KMS-11 (cell line): Measurements from ENCODE around the gene LRGUK.

Experiments
- H2AFZ ChIP-seq: fragments of 200-600 bp; sonication (generic); 2 replicates; pipeline ENCODE4 v1.6.1; 2016; ENCODE audit warnings: antibody characterized with exemption, mixed run types, low read depth
- H3K27ac ChIP-seq: fragments of 200-600 bp; sonication (generic); 2 replicates; pipeline ENCODE4 v1.6.1; 2016; ENCODE audit warnings: mild to moderate bottlenecking, mixed run types
- H3K27me3 ChIP-seq: fragments of 200-600 bp; sonication (generic); 2 replicates; pipeline ENCODE4 v1.6.1; 2017; ENCODE audit warnings: mild to moderate bottlenecking, low read depth, mixed run types, moderate library complexity; ENCODE audit not compliant: insufficient read depth
- H3K36me3 ChIP-seq: fragments of 200-600 bp; sonication (generic); 2 replicates; pipeline ENCODE4 v1.6.1; 2017; ENCODE audit warnings: mild to moderate bottlenecking, mixed run types; ENCODE audit not compliant: insufficient read depth
- H3K4me1 ChIP-seq: fragments of 200-600 bp; sonication (generic); 2 replicates; pipeline ENCODE4 v1.6.1; 2016; ENCODE audit warnings: mild to moderate bottlenecking, low read depth, mixed run types; ENCODE audit not compliant: poor library complexity, severe bottlenecking
- H3K4me2 ChIP-seq: fragments of 200-600 bp; sonication (generic); 2 replicates; pipeline ENCODE4 v1.7.0; 2016; ENCODE audit warnings: mild to moderate bottlenecking, mixed run types
- H3K4me3 ChIP-seq: fragments of 200-600 bp; sonication (generic); IDR thresholded peaks from 2 replicates; pipeline ENCODE4 v1.6.1; 2017; ENCODE audit warnings: low read depth, low read length, mixed read lengths; ENCODE audit not compliant: insufficient read depth
- H3K79me2 ChIP-seq: fragments of 200-600 bp; sonication (generic); 2 replicates; pipeline ENCODE4 v1.6.1; 2016; ENCODE audit warnings: low read depth, mixed run types; ENCODE audit not compliant: insufficient read depth
- H3K9ac ChIP-seq: fragments of 200-600 bp; sonication (generic); 2 replicates; pipeline ENCODE4 v1.6.1; 2016; ENCODE audit warnings: mild to moderate bottlenecking, mixed run types
- H4K20me1 ChIP-seq: fragments of 200-600 bp; sonication (generic); 2 replicates; pipeline ENCODE4 v1.6.1; 2016; ENCODE audit warnings: mild to moderate bottlenecking, mixed run types; ENCODE audit not compliant: insufficient read depth
- CTCF ChIP-seq: fragments of 200-600 bp; sonication (generic); conservative IDR thresholded peaks from 2 replicates; pipeline ENCODE4 v1.6.1; 2017; ENCODE audit warnings: low read depth, mild to moderate bottlenecking, antibody characterized with exemption, low read length, moderate library complexity, mixed read lengths

Gene LRGUK

GRCh38 chr7:134196439-134196838 lies 69.3 kb downstream of the LRGUK start:
- no peak overlapping the region for H3K27ac ChIP-seq
- no peaks in the 10 kb centered on the region for H4K20me1 ChIP-seq
- H3K79me2 ChIP-seq: no peaks in the 10 kb centered on the region
- no peaks in the 10 kb centered on the region for H3K4me1 ChIP-seq
- no peak for TF ChIP-seq CTCF
- H3K4me2 ChIP-seq: no peak overlapping the region
- H2AFZ ChIP-seq: no peak overlapping the region
- no peaks in the 10 kb centered on the region for H3K27me3 ChIP-seq
- H3K9ac ChIP-seq: no peak overlapping the region
- no peak overlapping the region for H3K4me3 ChIP-seq
- H3K36me3 ChIP-seq: no peaks in the 10 kb centered on the region

GRCh38 chr7:134197345-134197744 lies 70.2 kb downstream of the LRGUK start:
- H3K4me1 ChIP-seq: no peaks in the 10 kb centered on the region
- H3K27me3 ChIP-seq: no peaks in the 10 kb centered on the region
- H2AFZ ChIP-seq: no peak overlapping the region
- no peak overlapping the region for H3K9ac ChIP-seq
- H3K36me3 ChIP-seq: no peaks in the 10 kb centered on the region
- no peak overlapping the region for H3K27ac ChIP-seq
- no peaks in the 10 kb centered on the region for H3K79me2 ChIP-seq
- no peaks in the 10 kb centered on the region for H4K20me1 ChIP-seq
- no peak for TF ChIP-seq CTCF
- no peak overlapping the region for H3K4me3 ChIP-seq
- no peak overlapping the region for H3K4me2 ChIP-seq

- TF ChIP-seq CTCF: no peak
- H2AFZ ChIP-seq: no peak overlapping the region
Measured at GRCh38 chr7:134200970-134201369, 73.8 kb downstream of the LRGUK start.

GRCh38 chr7:134201569-134202261 lies 74.6 kb downstream of the LRGUK start:
- H3K36me3 ChIP-seq: no peaks in the 10 kb centered on the region

More at GRCh38 chr7:134200970-134201369, 73.8 kb downstream of the LRGUK start:
- Histone ChIP-seq H3K4me1 (no peaks in the 10 kb centered on the region), H3K27me3 (no peaks in the 10 kb centered on the region), H3K27ac (no peak overlapping the region), H3K9ac (no peak overlapping the region), H3K4me3 (no peak overlapping the region), H3K36me3 (no peaks in the 10 kb centered on the region), H4K20me1 (no peaks in the 10 kb centered on the region), H3K4me2 (no peak overlapping the region), H3K79me2 (no peaks in the 10 kb centered on the region)

More at GRCh38 chr7:134201569-134202261, 74.6 kb downstream of the LRGUK start:
- Histone ChIP-seq H4K20me1 (no peaks in the 10 kb centered on the region), H3K27me3 (no peaks in the 10 kb centered on the region), H3K4me3 (no peak overlapping the region), H3K79me2 (no peaks in the 10 kb centered on the region), H3K9ac (no peak overlapping the region), H3K27ac (no peak overlapping the region), H3K4me2 (no peak overlapping the region), H3K4me1 (no peaks in the 10 kb centered on the region), H2AFZ (no peak overlapping the region)
- no peak for TF ChIP-seq CTCF
